ENCODE data around the gene OSBPL5. TPM values are rescaled to one million over a fixed set of nuclear protein-coding genes. Genes with fewer than 3 reads are reported as not detected.

Gene OSBPL5
- total and polyA plus RNA-seq, 12 donors: 2.7 to 30.6 (median 20.7) TPM

DNA sequence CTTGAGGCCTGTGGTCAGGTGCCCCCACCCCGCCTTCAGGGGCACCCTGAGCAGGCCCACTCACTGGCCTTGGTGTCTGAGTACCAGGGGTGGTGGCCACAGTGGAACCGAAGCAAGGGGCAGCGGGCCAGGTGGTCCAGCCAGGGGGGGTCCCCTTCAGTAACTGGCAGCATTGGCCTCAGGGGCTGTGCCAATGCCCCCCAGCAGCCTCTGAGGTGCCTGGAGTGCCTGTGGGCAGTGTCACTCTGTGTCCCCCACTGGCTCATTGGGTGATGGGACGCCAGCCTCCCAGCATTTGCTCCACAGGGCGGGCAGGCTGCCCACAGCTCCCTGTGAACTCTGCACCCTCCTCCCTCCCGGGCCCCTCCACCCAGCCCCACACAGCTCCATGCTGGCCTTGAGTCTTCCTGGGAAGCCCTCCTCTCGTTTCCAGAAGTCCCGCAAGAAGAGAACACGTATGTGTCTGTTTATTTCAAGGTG, 78.4 kb downstream of the OSBPL5 start:
- 42 to 65% (median 47%) methylated on average over 4 to 9 of the region's 9 CpGs for WGBS, 4 donors
- H3K4me1 ChIP-seq (replicated peaks in 1 of 2): no peaks in the 10 kb centered on the region
- intact Hi-C loops (cut with DNase I): no loop called here
- no peaks in the 10 kb centered on the region for H3K27me3 ChIP-seq
- TF ChIP-seq POLR2A (IDR thresholded peaks at IDR 0.05): no peak
- TF ChIP-seq, protein P1, sequence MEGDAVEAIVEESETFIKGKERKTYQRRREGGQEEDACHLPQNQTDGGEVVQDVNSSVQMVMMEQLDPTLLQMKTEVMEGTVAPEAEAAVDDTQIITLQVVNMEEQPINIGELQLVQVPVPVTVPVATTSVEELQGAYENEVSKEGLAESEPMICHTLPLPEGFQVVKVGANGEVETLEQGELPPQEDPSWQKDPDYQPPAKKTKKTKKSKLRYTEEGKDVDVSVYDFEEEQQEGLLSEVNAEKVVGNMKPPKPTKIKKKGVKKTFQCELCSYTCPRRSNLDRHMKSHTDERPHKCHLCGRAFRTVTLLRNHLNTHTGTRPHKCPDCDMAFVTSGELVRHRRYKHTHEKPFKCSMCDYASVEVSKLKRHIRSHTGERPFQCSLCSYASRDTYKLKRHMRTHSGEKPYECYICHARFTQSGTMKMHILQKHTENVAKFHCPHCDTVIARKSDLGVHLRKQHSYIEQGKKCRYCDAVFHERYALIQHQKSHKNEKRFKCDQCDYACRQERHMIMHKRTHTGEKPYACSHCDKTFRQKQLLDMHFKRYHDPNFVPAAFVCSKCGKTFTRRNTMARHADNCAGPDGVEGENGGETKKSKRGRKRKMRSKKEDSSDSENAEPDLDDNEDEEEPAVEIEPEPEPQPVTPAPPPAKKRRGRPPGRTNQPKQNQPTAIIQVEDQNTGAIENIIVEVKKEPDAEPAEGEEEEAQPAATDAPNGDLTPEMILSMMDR (IDR thresholded peaks at IDR 0.05): no peak
- no peaks in the 10 kb centered on the region for H3K9me3 ChIP-seq (replicated peaks in 1 of 3)
- no peaks in the 10 kb centered on the region for H3K36me3 ChIP-seq (replicated peaks in 1 of 2)
- no peak overlapping the region for H3K4me3 ChIP-seq
- H3K27ac ChIP-seq: no peak overlapping the region
- no peak for DNase-seq

DNA sequence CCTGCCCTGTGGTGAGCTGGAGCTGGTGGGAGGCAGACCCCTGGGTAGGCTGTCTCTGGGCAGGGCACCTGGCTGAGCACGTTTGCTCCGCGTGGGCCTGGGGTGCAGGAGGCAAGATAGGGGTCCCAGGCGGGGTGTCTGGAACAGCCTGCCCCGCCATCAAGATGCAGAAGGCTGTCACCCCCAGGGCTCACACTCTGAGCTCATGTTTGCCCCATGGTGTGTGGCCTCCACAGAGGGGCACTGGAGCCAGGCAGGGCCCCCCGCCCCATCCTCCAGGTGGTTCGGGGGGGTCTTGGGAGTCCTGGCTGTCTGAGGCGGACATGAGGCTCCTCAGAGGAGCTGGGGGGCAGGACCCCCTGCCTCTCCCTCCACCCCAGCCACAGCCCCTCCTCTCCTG, 79.0 kb downstream of the OSBPL5 start:
- DNase-seq: no peak
- Histone ChIP-seq H3K27ac (no peak overlapping the region), H3K4me3 (no peak overlapping the region), H3K4me1 (replicated peaks in 1 of 2) (no peaks in the 10 kb centered on the region), H3K9me3 (replicated peaks in 1 of 3) (no peaks in the 10 kb centered on the region), H3K27me3 (no peaks in the 10 kb centered on the region), H3K36me3 (replicated peaks in 1 of 2) (no peaks in the 10 kb centered on the region)
- no peak for TF ChIP-seq POLR2A (IDR thresholded peaks at IDR 0.05)
- TF ChIP-seq, protein P1 (IDR thresholded peaks at IDR 0.05): no peak
- intact Hi-C loops (cut with DNase I): no loop called here
- WGBS, 4 donors: 67 to 79% (median 75%) methylated on average over 4 to 8 of the region's 8 CpGs

- no peaks in the 10 kb centered on the region for H3K9me3 ChIP-seq (replicated peaks in 1 of 3)
- H3K27me3 ChIP-seq: no peaks in the 10 kb centered on the region
- no peak for TF ChIP-seq POLR2A (IDR thresholded peaks at IDR 0.05)
- TF ChIP-seq, protein P1 (IDR thresholded peaks at IDR 0.05): no peak
- no peaks in the 10 kb centered on the region for H3K4me1 ChIP-seq (replicated peaks in 1 of 2)
- 60 to 72% (median 62%) methylated on average over 5 of the region's 5 CpGs for WGBS, 4 donors
- no peak for DNase-seq
- intact Hi-C loops (cut with DNase I): no loop called here
- H3K27ac ChIP-seq: no peak overlapping the region
- no peaks in the 10 kb centered on the region for H3K36me3 ChIP-seq (replicated peaks in 1 of 2)
- H3K4me3 ChIP-seq: no peak overlapping the region
These were observed 80.1 kb downstream of the OSBPL5 start for GRCh38 chr11:3085052-3085451.

GRCh38 chr11:3083321-3083720, 81.8 kb downstream of the OSBPL5 start:
- no peak overlapping the region for H3K4me3 ChIP-seq
- no peaks in the 10 kb centered on the region for H3K9me3 ChIP-seq (replicated peaks in 1 of 3)
- TF ChIP-seq, protein P1 (IDR thresholded peaks at IDR 0.05): no peak
- TF ChIP-seq POLR2A (IDR thresholded peaks at IDR 0.05): no peak
- H3K36me3 ChIP-seq (replicated peaks in 1 of 2): no peaks in the 10 kb centered on the region
- 74 to 82% (median 77%) methylated on average over 7 to 8 of the region's 8 CpGs for WGBS, 4 donors
- intact Hi-C loops (cut with DNase I): no loop called here
- no peaks in the 10 kb centered on the region for H3K4me1 ChIP-seq (replicated peaks in 1 of 2)
- H3K27ac ChIP-seq: no peak overlapping the region
- DNase-seq: no peak
- no peaks in the 10 kb centered on the region for H3K27me3 ChIP-seq
